Measurements from ENCODE around the gene BRD7.

Gene BRD7

DNA sequence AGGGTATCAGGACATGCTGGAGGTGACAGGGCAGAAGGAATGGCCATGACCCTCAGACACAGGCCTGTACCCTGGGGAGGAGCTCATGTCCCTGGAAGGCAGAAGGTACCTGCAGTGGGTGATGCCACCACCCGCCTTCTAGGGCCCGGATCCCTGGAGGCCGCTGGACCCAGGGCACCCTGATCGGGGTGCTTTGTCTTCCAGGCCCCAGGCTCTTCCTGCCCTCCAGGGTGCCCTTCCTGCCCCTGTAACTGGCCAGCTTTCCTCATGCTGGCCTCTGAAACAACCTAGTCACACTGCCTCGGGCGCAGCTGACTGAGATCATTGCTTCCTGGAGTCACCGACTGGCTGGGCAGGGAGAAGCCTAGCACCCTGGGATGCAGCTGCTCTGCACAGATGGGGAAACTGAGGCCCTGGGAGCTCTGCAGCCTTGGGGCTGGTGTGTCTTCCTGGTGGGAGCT is 96.6 kb downstream of the BRD7 start:
- DNase-seq (ENCODE audit: low read depth): no peak
- TF ChIP-seq, protein P1, sequence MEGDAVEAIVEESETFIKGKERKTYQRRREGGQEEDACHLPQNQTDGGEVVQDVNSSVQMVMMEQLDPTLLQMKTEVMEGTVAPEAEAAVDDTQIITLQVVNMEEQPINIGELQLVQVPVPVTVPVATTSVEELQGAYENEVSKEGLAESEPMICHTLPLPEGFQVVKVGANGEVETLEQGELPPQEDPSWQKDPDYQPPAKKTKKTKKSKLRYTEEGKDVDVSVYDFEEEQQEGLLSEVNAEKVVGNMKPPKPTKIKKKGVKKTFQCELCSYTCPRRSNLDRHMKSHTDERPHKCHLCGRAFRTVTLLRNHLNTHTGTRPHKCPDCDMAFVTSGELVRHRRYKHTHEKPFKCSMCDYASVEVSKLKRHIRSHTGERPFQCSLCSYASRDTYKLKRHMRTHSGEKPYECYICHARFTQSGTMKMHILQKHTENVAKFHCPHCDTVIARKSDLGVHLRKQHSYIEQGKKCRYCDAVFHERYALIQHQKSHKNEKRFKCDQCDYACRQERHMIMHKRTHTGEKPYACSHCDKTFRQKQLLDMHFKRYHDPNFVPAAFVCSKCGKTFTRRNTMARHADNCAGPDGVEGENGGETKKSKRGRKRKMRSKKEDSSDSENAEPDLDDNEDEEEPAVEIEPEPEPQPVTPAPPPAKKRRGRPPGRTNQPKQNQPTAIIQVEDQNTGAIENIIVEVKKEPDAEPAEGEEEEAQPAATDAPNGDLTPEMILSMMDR (IDR thresholded peaks at IDR 0.05; ENCODE audit: control insufficient read depth, extremely low read depth, insufficient read depth): no peak

DNA sequence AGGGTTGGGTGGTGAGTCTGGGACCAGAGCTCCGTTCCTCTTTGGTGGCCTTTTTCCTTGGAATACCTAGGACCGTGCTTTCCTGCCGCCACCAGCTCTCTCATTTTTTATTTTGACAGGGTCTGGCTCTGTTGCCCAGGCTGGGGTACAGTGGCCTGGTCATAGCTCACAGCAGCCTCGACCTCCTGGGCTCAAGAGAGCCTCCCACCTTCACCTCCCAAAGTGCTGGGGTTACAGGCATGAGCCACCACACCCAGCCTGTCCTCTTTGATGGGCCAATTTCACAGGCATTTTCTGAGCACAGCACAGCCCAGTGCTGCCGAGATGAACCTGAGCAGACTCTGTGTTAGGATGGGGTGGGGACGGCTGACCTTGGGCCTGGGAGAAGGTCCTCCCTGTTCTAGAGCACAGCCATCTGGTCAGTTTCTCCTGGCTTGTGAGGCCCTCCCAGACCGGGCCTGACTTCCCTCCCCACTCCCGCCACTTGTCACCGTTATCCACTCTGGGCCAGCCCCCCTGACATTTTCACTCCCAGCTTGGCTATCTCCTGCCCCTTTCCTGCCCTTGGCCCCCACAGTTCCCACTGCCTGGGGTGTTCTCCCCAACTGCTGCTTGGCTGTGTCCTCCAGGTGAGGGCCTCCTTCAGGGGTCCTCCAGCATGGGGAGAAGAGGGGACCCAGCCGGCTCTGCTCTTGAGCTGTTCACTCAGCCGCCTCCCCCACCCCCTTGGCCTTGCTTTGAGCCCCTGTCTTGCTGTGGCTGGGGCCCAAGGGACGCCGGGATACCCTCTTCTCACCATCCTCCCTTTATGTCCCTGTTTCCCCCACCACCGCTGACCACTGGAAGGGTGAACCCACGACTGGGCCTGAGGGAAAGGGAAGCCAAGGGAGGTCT is 97.4 kb downstream of the BRD7 start:
- no peak for DNase-seq (ENCODE audit: low read depth)
- TF ChIP-seq, protein P1 (IDR thresholded peaks at IDR 0.05; ENCODE audit: control insufficient read depth, extremely low read depth, insufficient read depth): no peak
- H3K4me3 ChIP-seq (ENCODE audit: low read depth, low read length): no peak overlapping the region

More for the DNA sequence above, 96.6 kb downstream of the BRD7 start:
- H3K4me3 ChIP-seq (ENCODE audit: low read depth, low read length): no peak overlapping the region

DNA sequence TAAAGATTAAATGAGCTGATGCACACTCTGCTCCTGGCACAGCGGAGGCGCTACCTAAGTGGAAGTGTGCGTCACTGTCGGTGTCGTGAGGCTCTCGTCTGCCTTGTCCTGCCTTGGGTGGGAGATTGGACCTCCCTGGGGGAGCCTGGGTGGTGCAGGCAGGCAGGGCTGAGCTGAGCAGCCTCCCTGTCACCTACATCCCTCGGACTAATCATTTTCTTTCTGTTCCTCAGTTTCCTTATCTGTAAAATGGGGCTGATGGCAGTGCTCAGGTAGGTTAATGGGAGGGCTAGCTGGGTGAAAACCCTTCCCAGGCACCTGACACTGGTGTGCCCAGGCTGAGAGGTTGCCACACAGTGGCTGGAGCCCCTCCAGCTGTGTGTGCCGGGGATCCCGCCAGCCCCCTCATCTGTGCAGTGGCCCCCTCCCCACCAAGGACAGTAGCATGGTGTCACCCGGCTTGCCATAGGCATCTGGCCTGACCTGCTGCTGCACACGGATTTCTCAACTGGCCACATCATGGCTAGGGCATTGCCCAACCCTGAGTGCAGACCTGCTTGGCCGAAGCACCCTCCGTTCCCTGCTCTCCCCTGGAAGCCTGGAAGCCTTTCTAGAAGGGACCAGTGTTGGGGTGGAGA is 98.2 kb downstream of the BRD7 start:
- TF ChIP-seq, protein P1 (IDR thresholded peaks at IDR 0.05; ENCODE audit: control insufficient read depth, extremely low read depth, insufficient read depth): no peak
- no peak for DNase-seq (ENCODE audit: low read depth)
- H3K4me3 ChIP-seq (ENCODE audit: low read depth, low read length): no peak overlapping the region

DNA sequence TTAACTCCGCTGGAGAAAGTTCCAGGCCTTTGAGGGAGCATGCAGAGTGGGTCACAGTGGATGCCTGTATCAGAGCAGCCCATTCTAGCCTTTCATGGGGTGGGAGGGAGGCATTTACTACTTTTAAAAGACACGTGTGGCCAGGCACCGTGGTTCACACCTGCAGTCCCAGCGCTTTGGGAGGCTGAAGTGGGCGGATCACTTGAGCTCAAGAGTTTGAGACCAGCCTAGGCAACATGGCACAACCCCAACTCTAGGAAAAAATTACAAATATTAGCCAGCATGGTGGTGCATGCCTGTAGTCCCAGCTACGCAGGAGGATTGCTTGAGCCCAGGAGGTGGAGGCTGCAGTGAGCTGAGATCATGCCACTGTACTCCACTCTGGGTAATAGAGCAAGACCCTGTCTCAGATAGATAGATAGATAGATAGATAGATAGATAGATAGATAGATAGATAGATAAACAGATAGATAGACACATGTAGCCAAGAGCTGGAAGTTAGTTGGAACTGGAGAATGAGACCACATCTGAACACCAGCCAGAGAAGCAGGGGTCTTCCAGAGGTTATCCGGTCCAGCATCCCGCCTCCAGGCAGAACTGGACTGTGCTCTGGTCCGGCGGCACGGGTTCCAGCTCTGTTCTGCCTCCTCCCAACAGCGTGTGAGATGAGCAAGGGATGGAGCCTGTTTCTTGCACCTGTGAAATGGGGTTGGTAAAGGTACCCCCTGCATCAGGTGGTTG is 98.8 kb downstream of the BRD7 start:
- no peak overlapping the region for H3K4me3 ChIP-seq (ENCODE audit: low read depth, low read length)
- TF ChIP-seq, protein P1 (IDR thresholded peaks at IDR 0.05; ENCODE audit: control insufficient read depth, extremely low read depth, insufficient read depth): no peak

DNA sequence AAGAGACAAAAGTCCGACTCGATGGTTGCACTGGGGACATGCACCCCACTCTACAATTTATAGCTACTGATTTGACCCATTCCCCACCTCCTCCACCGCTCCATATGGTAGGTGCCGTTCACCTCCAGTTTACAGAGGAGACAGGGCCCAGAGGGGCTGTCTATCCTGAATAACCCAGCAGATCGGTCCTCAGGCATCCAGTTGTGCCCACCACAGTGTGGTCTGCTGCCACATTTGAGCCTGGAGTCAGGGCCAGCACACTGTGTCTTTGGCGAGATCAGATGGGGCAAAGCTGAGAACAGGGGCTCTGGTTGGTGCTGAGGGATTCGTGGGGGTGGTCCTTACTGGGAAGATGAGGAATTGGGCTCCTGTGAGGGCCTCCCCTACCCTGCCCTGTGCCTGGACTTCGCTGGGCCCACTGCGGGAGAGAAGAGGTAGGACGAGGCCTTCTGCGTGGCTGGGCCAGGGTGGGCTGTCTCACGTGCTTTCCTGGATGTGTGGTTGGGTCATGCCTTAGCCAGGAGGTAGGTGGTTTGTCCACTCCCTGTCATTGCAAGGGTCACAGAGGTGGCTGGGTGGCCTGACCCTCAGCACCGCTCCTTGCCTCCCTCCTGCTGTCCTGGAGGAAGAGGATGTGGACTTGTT is 99.6 kb downstream of the BRD7 start:
- DNase-seq (ENCODE audit: low read depth): no peak
- TF ChIP-seq, protein P1 (IDR thresholded peaks at IDR 0.05; ENCODE audit: control insufficient read depth, extremely low read depth, insufficient read depth): no peak
- H3K4me3 ChIP-seq (ENCODE audit: low read depth, low read length): no peak overlapping the region

More for the DNA sequence above, 98.8 kb downstream of the BRD7 start:
- DNase-seq (ENCODE audit: low read depth): no peak

DNA sequence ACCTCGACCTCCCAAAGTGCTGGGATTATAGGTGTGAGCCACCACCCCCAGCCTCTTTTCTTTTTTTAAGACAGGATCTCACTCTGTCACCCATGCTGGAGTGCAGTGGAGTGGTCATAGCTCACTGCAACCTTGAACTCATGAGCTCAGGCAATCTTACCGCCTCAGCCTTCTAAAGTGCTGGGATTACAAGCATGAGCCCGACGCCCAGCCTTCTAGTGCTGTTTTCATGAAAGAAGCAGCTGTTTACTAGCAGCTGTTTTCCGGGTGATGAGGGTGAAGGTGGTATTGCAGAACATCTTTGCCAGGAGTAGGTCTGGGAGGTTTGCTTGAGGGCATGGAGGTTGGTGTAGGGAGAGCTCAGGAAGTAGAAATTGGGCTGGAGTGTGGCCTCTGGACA is 100.4 kb downstream of the BRD7 start:
- no peak overlapping the region for H3K4me3 ChIP-seq (ENCODE audit: low read depth, low read length)
- no peak for DNase-seq (ENCODE audit: low read depth)
- TF ChIP-seq, protein P1 (IDR thresholded peaks at IDR 0.05; ENCODE audit: control insufficient read depth, extremely low read depth, insufficient read depth): no peak

Measured in LNCaP clone FGC (cell line).